Activated naive CD8-positive, alpha-beta T cell treated with anti-CD3 and anti-CD28 coated beads, Interleukin-2, amount 10 ng/mL, durations not matched to agents 7 days and 5 days (primary cell): ENCODE data around the gene DNAH1. TPM values are rescaled to one million over a fixed set of nuclear protein-coding genes. Genes with fewer than 3 reads are reported as not detected.
"Not testable (repeated sequence)": the region's sequence is repeated elsewhere in the genome, so short reads cannot be mapped to it uniquely, and the experiment has no call there.

Source experiments
- ATAC-seq: fragments of 150-1000 bp; cut with Tn5 transposase; one replicate; pipeline ENCODE4 v1.10.0; 2021; ENCODE audit warnings: low read depth, moderate library complexity
- POLR2A ChIA-PET: fragments of 350-600 bp; sonication (Branson Sonifier 250); formaldehyde crosslinking; loops from one replicate; lab custom pipeline; 2021; ENCODE audit warnings: antibody characterized with exemption; lab: Charles Lee
- DNase-seq: peaks from one replicate; pipeline ENCODE4 v3.0.0; 2021
- H3K27ac Mint-ChIP-seq: one replicate; pipeline ENCODE4 v1.8.0; 2022; ENCODE audit warnings: mild to moderate bottlenecking, mixed read lengths
- H3K27me3 Mint-ChIP-seq: one replicate; pipeline ENCODE4 v1.8.0; 2022; ENCODE audit warnings: mild to moderate bottlenecking, moderate library complexity, mixed read lengths
- H3K36me3 Mint-ChIP-seq: one replicate; pipeline ENCODE4 v1.8.0; 2021; ENCODE audit warnings: mild to moderate bottlenecking, mixed read lengths
- H3K4me1 Mint-ChIP-seq: one replicate; pipeline ENCODE4 v1.8.0; 2021; ENCODE audit warnings: mixed read lengths
- H3K4me3 Mint-ChIP-seq: one replicate; pipeline ENCODE4 v1.8.0; 2022; ENCODE audit warnings: mild to moderate bottlenecking, moderate library complexity, mixed read lengths
- H3K9me3 Mint-ChIP-seq: one replicate; pipeline ENCODE4 v1.8.0; 2021; ENCODE audit warnings: mixed read lengths
- total RNA-seq, 2 experiments: library from RNA; stranded (reverse); gene quantifications; one replicate each; pipeline ENCODE4 v1.2.3, GENCODE V29; 2021

Gene DNAH1
- total RNA-seq, 2 experiments from 2014 or later: 28.5 to 30.0 TPM

DNA sequence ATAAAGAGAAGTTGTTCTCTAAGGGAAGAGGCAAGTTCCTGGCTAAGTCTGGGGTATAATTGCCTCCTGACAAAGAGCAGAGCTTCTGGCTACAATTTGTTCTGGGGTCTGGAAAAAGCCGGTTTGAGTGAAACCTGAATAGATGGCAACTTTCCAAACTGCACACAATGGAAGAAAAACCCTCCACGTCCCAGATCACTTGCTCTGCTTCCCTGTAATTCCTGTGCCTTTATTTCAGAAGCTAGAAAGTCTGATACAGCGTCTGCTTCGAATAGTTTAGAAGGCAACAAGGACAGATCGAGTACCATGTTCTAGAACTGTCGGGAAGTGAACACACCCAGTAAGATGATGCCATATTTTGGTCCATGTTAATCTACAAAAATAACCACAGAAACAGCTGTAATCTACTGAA is 36.1 kb upstream of the DNAH1 start:
- H3K27ac Mint-ChIP-seq: peak overlapping the region; percentile 99
- ATAC-seq (no peak), DNase-seq (peak; percentile 9)
- H3K9me3 Mint-ChIP-seq: no peaks in the 10 kb centered on the region
- peaks cover 24% of the 10 kb centered on the region for H3K36me3 Mint-ChIP-seq
- H3K27me3 Mint-ChIP-seq: no peaks in the 10 kb centered on the region
- POLR2A ChIA-PET: interaction anchor here (4.7 to 25.1 kb wide), 4 partner anchors 8 to 60 kb away, joined by 45 to 1053 read pairs (median 56); partner anchors contain the start of genes GLYCTK, PPM1M, TLR9 and TWF2
- H3K4me3 Mint-ChIP-seq: peak overlapping the region; percentile 96
- H3K4me1 Mint-ChIP-seq: peaks cover 47% of the 10 kb centered on the region

DNA sequence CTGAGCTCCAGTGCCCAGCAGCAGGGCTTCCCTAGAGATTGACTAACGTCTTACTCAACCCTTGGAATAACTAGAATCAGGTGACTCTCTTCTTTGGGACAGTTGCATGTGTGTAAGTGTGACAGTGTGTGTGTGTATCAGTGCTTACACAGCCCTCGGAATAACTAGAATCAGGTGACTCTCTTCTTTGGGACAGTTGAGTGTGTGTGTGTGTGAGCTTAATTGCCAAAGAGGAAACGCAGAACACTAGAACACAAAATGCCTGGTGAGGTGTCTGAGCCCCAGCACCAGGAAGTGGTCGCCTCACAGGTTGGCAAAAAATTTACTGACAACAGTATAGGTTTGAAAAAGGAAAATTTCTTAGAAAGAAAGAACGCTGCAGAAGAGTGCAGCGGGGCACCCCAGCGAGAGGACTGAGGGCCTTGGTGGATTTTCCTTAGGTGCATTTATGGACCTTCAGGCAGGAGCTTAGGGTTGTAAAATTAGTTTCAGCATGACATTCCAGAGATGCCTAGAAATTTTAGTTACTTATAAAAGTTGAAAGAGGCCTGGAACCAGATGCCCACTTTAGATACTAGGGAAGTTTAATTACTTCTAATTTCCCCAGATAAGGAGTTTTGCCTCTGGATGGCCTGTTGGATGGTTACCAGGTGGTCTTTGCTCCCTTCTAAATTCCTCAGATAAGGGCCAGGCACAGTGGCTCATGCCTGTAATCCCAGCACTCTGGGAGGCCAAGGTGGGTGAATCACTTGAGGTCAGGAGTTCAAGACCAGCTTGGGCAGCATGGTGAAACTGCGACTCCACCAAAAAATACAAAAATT is 33.9 kb upstream of the DNAH1 start:
- ATAC-seq: peak; percentile 27
- DNase-seq: peak; percentile 52
- Mint-ChIP-seq H3K27ac (peak overlapping the region; percentile 93), H3K36me3 (peaks cover 16% of the 10 kb centered on the region), H3K27me3 (no peaks in the 10 kb centered on the region), H3K4me1 (peaks cover 51% of the 10 kb centered on the region), H3K9me3 (no peaks in the 10 kb centered on the region), H3K4me3 (peak overlapping the region; percentile 81)
- POLR2A ChIA-PET: interaction anchor here (0.6 to 25.1 kb wide), 8 partner anchors 8 to 782 kb away, joined by 4 to 1053 read pairs (median 6); partner anchors contain the start of genes PPM1M, TLR9 and TWF2

DNA sequence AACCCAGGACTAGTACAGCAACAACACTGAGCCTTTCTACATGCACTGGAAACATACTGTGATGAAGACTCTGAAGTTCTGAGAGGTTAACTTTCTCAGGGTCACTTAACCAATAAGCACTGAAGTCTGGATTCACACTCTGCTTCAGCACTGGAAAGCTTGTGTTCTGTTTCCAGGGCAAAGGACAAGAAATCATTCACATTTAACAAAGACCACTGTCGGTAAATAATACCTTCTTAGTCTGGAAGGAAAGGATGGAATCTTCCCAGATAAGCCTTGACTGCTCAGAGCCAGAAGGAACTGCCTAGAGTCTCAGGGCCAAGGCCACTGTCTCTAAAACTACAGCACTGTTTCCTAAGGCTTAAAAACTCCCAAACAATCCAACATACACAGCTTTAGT is 32.8 kb upstream of the DNAH1 start:
- ATAC-seq: no peak
- Mint-ChIP-seq H3K9me3 (no peaks in the 10 kb centered on the region), H3K4me1 (peaks cover 51% of the 10 kb centered on the region), H3K36me3 (peaks cover 12% of the 10 kb centered on the region), H3K4me3 (no peak overlapping the region), H3K27me3 (no peaks in the 10 kb centered on the region), H3K27ac (peak overlapping the region; percentile 82)
- no peak for DNase-seq
- POLR2A ChIA-PET: interaction anchor here (0.8 to 25.1 kb wide), 2 partner anchors 38 to 61 kb away, joined by 3 to 1053 read pairs; partner anchors contain the start of genes PPM1M and TWF2

DNA sequence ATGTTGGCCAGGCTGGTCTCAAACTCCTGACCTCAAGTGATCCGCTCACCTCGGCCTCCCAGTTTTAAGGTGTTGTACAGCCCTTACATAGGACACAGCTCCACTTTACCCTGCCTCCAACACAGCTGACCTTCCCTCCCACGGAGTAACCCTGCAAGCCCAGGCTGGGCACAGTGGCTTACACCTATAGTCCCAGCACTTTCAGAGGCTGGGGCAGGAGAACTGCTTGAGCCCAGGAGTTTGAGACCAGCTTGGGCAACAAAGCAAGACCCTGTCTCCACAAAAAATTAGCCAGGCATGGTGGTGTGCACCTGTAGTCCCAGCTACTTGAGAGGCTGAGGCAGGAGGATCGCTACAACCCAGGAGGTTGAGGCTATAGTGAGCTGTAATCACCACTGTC is 32.1 kb upstream of the DNAH1 start:
- not testable (repeated sequence) for H3K27me3 Mint-ChIP-seq, H3K4me3 Mint-ChIP-seq, H3K36me3 Mint-ChIP-seq, H3K9me3 Mint-ChIP-seq, ATAC-seq
- DNase-seq: peak; percentile 27
- POLR2A ChIA-PET: interaction anchor here (0.6 to 25.1 kb wide), 3 partner anchors 38 to 148 kb away, joined by 3 to 1053 read pairs (median 4); partner anchors contain the start of genes PPM1M, TLR9 and TWF2
- peak overlapping the region; percentile 82 for H3K27ac Mint-ChIP-seq
- peaks cover 53% of the 10 kb centered on the region for H3K4me1 Mint-ChIP-seq

DNA sequence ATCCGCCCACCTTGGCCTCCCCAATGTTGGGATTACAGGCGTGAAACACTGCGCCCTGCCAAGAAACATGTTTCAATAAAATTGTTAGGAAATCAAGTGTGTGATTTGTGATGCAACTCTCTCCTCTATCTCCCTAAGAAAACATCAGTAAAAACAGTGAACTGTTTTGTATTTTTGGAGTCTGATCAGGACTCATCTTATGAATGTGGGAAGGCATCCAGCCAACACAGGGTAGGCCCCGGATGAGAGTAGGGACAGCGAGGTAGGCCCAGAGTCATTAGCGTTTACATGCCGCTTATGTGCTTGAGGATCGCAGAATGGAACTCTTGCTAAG is 29.4 kb upstream of the DNAH1 start:
- Mint-ChIP-seq H3K9me3 (no peaks in the 10 kb centered on the region), H3K27ac (peak overlapping the region; percentile 100), H3K4me3 (peak overlapping the region; percentile 98), H3K27me3 (no peaks in the 10 kb centered on the region), H3K4me1 (peaks cover 49% of the 10 kb centered on the region), H3K36me3 (peaks cover 9% of the 10 kb centered on the region)
- peak; percentile 12 for DNase-seq
- POLR2A ChIA-PET: interaction anchor here (1.4 to 25.1 kb wide), 3 partner anchors 8 to 64 kb away, joined by 10 to 1053 read pairs (median 63); partner anchors contain the start of genes PPM1M, TWF2 and WDR82
- ATAC-seq: no peak

DNA sequence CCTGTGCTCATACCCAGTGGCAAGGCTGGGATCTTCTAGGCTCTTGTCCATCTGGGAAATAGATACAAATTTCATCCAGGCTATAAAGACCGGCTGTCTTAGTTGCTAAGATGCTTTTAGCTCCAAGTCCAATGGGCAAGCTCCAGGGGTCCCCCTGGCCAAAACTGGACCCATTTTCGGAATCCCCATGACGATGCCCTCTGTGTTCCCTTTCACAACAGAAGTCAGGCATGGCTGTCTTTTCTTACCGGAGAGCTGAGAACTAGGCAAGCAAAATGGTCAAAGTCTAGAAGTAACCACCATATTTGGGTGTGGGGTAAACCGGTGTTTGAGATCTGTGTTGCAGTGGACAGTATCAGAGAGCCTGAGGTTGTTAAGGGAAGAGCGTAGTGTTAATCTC is 27.4 kb upstream of the DNAH1 start:
- Mint-ChIP-seq H3K4me3 (peak overlapping the region; percentile 98), H3K27ac (peak overlapping the region; percentile 100), H3K9me3 (no peaks in the 10 kb centered on the region), H3K27me3 (no peaks in the 10 kb centered on the region), H3K36me3 (peaks cover 9% of the 10 kb centered on the region), H3K4me1 (peaks cover 42% of the 10 kb centered on the region)
- ATAC-seq (no peak), DNase-seq (no peak)
- POLR2A ChIA-PET: interaction anchor here (0.9 to 25.1 kb wide), 7 partner anchors 10 to 69 kb away, joined by 3 to 1053 read pairs (median 7); partner anchors contain the start of genes PPM1M, TWF2 and WDR82

DNA sequence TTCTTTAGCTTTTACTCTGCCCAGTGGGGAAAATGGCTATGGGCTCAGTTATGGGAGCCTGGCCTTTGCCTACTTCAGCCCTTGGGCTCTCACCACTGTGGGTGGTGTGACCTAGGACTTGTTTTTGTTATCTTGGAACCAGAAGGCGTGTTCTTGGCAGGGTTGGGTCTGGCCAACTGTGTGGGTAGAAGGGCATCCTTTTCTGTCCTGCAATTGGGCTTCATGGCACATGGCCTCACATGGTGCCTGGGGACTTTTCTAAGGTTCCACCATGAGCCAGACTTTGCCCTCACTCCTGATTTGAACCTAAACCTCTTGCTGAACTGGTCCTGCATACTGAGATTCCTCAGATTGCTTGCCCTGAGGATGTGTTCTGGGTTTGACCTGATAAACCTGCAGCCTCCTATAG is 26.8 kb upstream of the DNAH1 start:
- DNase-seq: no peak
- Mint-ChIP-seq H3K27me3 (no peaks in the 10 kb centered on the region), H3K36me3 (peaks cover 9% of the 10 kb centered on the region), H3K9me3 (no peaks in the 10 kb centered on the region), H3K4me1 (peaks cover 39% of the 10 kb centered on the region), H3K27ac (peak overlapping the region; percentile 100), H3K4me3 (peak overlapping the region; percentile 98)
- POLR2A ChIA-PET: interaction anchor here (0.9 to 25.1 kb wide), 5 partner anchors 10 to 62 kb away, joined by 3 to 1053 read pairs (median 4); partner anchors contain the start of genes PPM1M, TWF2 and WDR82
- no peak for ATAC-seq

DNA sequence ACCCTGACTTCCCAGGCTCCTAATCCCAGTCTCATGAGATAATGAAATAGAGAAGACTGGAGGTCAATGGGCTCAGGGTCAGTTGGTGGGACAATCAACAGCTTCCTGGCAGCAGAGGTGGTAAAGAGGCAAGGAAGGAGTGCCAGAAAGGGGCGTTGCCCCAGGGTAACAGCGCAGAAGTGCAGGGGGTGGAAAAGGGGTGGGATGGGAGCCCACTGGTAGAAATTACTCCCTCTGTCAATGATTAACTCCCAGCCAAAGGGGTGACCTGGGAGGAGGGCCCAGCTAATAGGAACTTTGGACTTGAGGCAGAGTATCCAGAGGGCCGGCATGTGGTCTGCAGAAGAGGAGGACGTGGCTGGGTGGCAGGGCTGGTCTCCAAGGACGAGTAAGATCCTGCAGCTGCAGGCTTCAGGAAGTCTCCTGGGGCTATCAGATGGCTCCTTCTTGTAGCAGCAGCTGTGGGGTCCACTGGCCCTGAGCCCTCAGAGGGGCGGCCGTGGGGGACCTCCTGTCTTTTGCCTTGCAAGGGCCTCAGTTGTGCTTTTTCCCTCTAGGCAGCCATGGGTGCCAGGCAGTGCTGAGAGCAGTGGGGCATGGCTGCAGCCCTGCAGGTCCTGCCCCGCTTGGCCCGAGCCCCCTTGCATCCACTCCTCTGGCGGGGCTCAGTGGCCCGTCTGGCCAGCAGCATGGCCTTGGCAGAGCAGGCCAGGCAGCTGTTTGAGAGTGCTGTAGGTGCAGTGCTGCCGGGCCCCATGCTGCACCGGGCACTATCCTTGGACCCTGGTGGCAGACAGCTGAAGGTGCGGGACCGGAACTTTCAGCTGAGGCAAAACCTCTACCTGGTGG is 26.1 kb upstream of the DNAH1 start:
- H3K27ac Mint-ChIP-seq: peak overlapping the region; percentile 100
- no peak overlapping the region for H3K4me3 Mint-ChIP-seq
- no peaks in the 10 kb centered on the region for H3K9me3 Mint-ChIP-seq
- ATAC-seq: no peak
- no peaks in the 10 kb centered on the region for H3K27me3 Mint-ChIP-seq
- peaks cover 7% of the 10 kb centered on the region for H3K36me3 Mint-ChIP-seq
- DNase-seq: no peak
- H3K4me1 Mint-ChIP-seq: peaks cover 35% of the 10 kb centered on the region
- POLR2A ChIA-PET: interaction anchor here (1.3 to 25.1 kb wide), 4 partner anchors 8 to 44 kb away, joined by 4 to 1053 read pairs (median 34); partner anchors contain the start of genes PPM1M, TWF2 and WDR82

DNA sequence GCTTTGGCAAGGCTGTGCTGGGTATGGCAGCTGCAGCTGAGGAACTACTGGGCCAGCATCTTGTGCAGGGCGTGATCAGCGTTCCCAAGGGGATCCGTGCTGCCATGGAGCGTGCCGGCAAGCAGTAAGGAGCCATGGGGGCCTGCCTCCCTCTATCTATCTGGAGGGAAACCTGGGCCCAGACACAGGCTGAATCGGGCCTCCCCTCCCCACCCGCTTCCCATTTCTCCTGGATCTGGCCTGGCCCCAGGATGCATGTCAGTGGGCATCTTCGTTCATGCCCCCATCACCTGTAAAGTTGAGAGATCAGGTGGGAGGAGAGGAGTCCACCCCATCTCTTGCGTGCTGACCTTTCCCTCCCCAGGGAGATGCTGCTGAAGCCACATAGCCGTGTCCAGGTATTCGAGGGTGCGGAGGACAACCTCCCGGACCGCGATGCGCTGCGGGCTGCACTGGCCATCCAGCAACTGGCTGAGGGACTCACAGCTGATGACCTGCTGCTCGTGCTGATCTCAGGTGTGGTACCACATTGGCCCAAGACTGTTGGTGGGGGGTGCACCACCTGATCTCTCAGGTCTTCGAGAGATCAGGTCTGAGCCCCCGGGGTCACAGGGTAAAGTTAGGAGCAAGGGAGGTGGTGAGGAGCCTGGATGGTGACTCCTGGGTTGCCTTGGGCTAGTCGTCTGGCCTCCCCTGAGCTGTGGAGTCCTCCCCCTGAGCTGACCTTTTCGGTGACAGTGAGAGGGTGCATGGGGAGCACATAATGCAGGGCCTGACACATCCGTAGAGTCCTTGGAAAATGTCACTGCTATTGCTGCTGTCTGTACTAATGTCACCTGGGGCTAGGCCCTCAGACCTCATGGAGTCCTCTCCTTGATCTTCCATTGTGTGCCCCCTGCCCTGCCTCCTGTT is 25.3 kb upstream of the DNAH1 start:
- ATAC-seq (no peak), DNase-seq (no peak)
- Mint-ChIP-seq H3K4me1 (peaks cover 34% of the 10 kb centered on the region), H3K9me3 (no peaks in the 10 kb centered on the region), H3K36me3 (peaks cover 7% of the 10 kb centered on the region), H3K27ac (peak overlapping the region; percentile 78), H3K4me3 (no peak overlapping the region), H3K27me3 (no peaks in the 10 kb centered on the region)
- POLR2A ChIA-PET: interaction anchor here (1.3 to 5.4 kb wide), 2 partner anchors 9 to 12 kb away, joined by 4 to 63 read pairs; partner anchors contain the start of gene WDR82

DNA sequence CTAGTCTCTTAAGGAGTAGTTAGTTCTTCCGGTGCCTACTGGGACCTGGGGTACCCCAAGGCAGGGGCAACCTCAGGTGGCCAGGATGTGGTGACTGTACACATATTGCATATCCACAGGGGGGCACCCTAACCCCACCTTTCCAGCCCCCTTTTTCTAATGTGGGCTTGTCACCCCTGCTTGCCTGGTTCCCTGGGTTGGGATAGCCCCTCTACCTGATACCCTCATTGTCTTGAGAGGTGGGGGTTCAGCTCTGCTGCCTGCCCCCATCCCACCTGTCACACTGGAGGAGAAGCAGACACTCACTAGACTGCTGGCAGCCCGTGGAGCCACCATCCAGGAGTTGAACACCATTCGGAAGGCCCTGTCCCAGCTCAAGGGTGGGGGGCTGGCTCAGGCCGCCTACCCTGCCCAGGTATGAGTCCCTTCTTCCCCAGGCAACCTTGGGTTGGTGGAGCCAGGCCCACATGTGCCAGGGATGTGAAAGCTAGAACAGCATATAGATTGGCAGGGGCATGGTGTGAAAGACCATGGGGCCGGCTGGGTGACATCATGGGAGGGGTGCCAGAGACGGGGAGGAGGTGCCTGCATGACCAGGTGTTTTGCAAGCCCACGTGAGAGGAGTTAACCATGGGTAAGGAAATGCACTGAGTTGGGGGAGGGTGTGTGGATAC is 24.5 kb upstream of the DNAH1 start:
- peak; percentile 19 for ATAC-seq
- Mint-ChIP-seq H3K27ac (peak overlapping the region; percentile 78), H3K9me3 (no peaks in the 10 kb centered on the region), H3K27me3 (no peaks in the 10 kb centered on the region), H3K36me3 (peaks cover 6% of the 10 kb centered on the region), H3K4me3 (no peak overlapping the region), H3K4me1 (peaks cover 30% of the 10 kb centered on the region)
- DNase-seq: peak; percentile 67
- POLR2A ChIA-PET: no interaction called here

DNA sequence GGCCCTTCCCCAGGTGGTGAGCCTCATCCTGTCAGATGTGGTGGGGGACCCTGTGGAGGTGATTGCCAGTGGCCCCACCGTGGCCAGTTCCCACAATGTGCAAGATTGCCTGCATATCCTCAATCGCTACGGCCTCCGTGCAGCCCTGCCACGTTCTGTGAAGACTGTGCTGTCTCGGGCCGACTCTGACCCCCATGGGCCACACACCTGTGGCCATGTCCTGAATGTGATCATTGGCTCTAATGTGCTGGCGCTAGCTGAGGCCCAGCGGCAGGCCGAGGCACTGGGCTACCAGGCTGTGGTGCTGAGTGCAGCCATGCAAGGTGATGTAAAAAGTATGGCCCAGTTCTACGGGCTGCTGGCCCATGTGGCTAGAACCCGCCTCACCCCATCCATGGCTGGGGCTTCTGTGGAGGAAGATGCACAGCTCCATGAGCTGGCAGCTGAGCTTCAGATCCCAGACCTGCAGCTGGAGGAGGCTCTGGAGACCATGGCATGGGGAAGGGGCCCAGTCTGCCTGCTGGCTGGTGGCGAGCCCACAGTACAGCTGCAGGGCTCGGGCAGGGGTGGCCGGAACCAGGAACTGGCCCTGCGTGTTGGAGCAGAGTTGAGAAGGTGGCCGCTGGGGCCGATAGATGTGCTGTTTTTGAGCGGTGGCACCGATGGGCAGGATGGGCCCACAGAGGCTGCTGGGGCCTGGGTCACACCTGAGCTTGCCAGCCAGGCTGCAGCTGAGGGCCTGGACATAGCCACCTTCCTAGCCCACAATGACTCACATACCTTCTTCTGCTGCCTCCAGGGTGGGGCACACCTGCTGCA is 23.7 kb upstream of the DNAH1 start:
- ATAC-seq (no peak), DNase-seq (no peak)
- H3K4me3 Mint-ChIP-seq: no peak overlapping the region
- no peaks in the 10 kb centered on the region for H3K27me3 Mint-ChIP-seq
- POLR2A ChIA-PET: no interaction called here
- H3K9me3 Mint-ChIP-seq: no peaks in the 10 kb centered on the region
- H3K4me1 Mint-ChIP-seq: peaks cover 25% of the 10 kb centered on the region
- peak overlapping the region; percentile 78 for H3K27ac Mint-ChIP-seq
- peaks cover 1% of the 10 kb centered on the region for H3K36me3 Mint-ChIP-seq
